GM06990 (cell line): Measurements from ENCODE around the gene AIFM3.
"Not testable (repeated sequence)": the region's sequence is repeated elsewhere in the genome, so short reads cannot be mapped to it uniquely, and the experiment has no call there.

ENCODE experiments used
- DNase-seq: peaks from one replicate; pipeline ENCODE4 v3.0.0-alpha.2; 2011; ENCODE audit not compliant: insufficient read length; ENCODE audit errors: extremely low read depth
- H3K27me3 ChIP-seq: replicated peaks from 2 replicates; pipeline ENCODE4 v1.6.0; 2011; ENCODE audit warnings: low read length; ENCODE audit not compliant: control insufficient read depth, insufficient read depth
- H3K36me3 ChIP-seq: 2 replicates; pipeline ENCODE4 v1.5.1; 2011; ENCODE audit warnings: low read length; ENCODE audit not compliant: control insufficient read depth, insufficient read depth
- H3K4me3 ChIP-seq: replicated peaks from 2 replicates; pipeline ENCODE4 v1.5.1; 2011; ENCODE audit warnings: low read depth, mild to moderate bottlenecking, control low read depth, low read length
- CTCF ChIP-seq: IDR thresholded peaks from 2 replicates; pipeline ENCODE4 v1.5.1; 2011; ENCODE audit warnings: low read length, control low read depth, mild to moderate bottlenecking, inconsistent platforms; ENCODE audit not compliant: insufficient read depth, poor library complexity, severe bottlenecking

Gene AIFM3

GRCh38 chr22:20933910-20934309 is 33.1 kb upstream of the AIFM3 start:
- TF ChIP-seq CTCF = no peak
- no peak for DNase-seq
- no peaks in the 10 kb centered on the region for H3K27me3 ChIP-seq
- H3K36me3 ChIP-seq = peaks cover 9% of the 10 kb centered on the region
- H3K4me3 ChIP-seq = no peak overlapping the region

DNA sequence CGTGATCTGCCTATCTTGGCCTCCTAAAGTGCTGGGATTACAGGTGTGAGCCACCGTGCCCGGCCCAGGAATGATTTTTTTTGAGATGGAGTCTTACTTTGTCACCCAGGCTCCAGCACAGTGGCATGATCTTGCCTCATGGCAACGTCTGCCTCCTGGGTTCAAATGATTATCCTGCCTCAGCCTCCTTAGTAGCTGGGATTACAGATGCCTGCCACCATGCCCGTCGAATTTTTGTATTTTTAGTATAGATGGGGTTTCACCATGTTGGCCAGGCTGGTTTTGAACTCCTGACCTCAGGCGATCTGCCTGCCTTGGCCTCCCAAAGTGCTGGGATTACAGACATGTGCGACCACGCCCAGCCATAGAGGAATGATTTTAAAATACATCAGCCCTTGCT is 32.0 kb upstream of the AIFM3 start:
- DNase-seq, H3K36me3 ChIP-seq, H3K27me3 ChIP-seq, H3K4me3 ChIP-seq: not testable (repeated sequence)

GRCh38 chr22:20935780-20936539 is 31.1 kb upstream of the AIFM3 start:
- not testable (repeated sequence) for H3K27me3 ChIP-seq, H3K36me3 ChIP-seq, DNase-seq, H3K4me3 ChIP-seq

GRCh38 chr22:20937031-20937793 is 29.8 kb upstream of the AIFM3 start:
- Histone ChIP-seq H3K4me3 (no peak overlapping the region), H3K27me3 (no peaks in the 10 kb centered on the region), H3K36me3 (peaks cover 11% of the 10 kb centered on the region)
- no peak for TF ChIP-seq CTCF
- no peak for DNase-seq

- Histone ChIP-seq H3K4me3 (no peak overlapping the region), H3K36me3 (peaks cover 11% of the 10 kb centered on the region), H3K27me3 (no peaks in the 10 kb centered on the region)
- no peak for DNase-seq
- no peak for TF ChIP-seq CTCF
These were observed 29.0 kb upstream of the AIFM3 start for GRCh38 chr22:20937794-20938671.

- not testable (repeated sequence) for H3K27me3 ChIP-seq, H3K4me3 ChIP-seq, DNase-seq, H3K36me3 ChIP-seq
These were observed 27.4 kb upstream of the AIFM3 start for GRCh38 chr22:20939457-20940185.
